ENCODE data around the gene NAMPT.
"Not testable (repeated sequence)": the region's sequence is repeated elsewhere in the genome, so short reads cannot be mapped to it uniquely, and the experiment has no call there.

Gene NAMPT

DNA sequence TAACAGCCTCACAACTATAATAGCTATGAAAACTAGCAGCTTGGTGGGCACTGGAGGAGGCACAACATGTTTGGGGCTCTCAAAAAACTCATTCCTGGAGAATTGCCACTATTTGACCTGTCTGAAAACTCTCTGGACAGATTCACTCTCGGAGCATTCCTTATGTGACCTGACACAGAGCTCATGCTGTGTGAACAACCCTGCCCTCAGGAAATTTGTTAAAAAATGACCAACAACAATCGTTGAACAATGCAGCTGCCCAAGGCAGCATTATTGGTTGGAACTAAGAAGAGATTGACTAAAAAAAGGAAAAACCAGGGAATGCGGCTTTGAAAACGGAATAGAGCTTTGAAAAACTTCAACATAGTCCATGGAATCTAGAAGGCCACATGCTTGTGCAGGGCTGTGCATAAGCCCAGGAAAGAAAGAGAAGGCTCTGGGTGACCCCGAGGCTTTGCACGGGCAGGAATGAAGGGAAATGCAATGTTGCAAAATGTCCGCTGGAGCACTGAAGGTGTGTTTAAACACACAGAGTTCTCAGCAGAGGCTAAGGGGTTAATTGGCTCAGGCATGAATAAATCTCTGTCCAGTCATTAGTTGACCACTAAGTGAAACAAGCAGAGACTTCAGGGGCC, 52.8 kb downstream of the NAMPT start:
- no peak for DNase-seq (ENCODE audit: low read depth in 3 of 3)

DNA sequence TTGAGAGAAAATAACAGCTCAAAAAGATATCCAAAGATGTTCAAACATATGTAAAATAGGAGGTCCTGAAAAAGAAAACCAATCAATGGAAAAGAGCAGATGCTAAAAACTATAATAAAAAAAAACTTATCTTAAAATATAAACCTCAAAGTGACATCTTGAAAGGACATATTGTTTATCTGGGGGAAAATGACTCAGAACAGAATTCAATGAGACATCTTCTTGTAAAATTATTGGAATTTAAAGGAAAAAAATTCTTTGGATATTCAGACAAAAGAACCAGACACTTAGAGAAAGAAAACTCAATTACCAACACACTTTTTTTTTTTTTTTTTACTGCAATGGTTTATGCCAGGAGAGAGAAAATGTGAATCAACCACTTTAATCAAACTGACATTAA, 58.9 kb downstream of the NAMPT start:
- DNase-seq (ENCODE audit: low read depth in 3 of 3): no peak

DNA sequence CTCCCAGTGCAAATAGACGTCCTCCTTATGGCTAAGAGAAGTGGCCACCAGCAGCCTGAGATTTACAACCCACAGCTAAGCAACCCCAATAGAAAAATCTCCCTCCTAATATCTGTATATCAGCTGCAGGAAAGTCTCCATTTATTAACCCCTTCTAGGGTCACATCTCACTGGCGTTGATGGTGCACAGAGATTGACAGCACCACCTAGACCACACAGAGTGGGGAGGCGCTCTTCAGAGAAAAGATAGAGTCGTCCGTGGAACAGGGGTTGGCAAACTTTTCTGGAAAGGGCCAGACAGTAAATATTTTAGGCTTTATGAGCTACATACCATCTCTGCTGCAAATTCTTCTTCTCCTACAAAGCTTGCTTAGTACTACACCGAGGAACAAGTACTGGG, 60.0 kb downstream of the NAMPT start:
- DNase-seq (ENCODE audit: low read depth in 3 of 3): no peak

DNA sequence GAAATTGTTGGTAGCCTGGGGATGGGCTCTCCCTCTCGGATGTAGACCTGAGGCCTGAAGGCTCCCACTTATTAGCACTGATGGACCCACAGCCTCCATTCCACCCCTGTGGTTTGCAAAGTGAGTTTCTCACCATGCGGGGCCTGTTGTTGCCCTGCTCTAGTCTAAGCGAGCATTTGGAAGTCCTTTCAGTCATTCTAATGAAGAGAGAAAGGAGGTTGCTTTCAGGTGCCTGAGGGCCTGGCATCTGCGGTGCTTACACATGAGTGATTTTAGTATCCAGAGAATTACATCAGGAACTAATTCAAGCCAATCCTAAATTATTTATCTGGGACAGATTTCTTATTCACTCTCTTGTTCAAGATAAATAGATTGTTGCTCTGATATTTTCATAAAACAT, 61.6 kb downstream of the NAMPT start:
- DNase-seq (ENCODE audit: low read depth in 3 of 3): no peak

DNA sequence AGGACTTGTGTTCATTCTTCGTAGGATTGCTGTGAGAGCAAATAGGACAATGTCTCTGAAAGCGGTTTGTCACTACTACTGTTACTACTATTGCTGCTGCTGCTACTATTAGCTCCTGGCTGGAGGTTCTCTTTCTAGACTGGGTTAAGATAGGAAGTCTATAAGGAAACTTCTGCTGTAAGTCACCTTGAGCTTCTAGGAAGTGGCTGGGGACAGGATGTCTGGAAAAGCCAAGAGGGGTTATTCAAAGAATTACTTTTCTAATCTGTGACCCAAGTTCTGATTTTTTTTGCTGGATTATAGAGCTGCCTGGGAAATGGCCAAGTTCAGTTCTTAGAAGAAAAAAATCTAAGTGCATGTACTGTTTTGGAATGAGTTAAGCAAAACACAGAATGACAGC, 62.2 kb downstream of the NAMPT start:
- DNase-seq (ENCODE audit: low read depth in 3 of 3): no peak

DNA sequence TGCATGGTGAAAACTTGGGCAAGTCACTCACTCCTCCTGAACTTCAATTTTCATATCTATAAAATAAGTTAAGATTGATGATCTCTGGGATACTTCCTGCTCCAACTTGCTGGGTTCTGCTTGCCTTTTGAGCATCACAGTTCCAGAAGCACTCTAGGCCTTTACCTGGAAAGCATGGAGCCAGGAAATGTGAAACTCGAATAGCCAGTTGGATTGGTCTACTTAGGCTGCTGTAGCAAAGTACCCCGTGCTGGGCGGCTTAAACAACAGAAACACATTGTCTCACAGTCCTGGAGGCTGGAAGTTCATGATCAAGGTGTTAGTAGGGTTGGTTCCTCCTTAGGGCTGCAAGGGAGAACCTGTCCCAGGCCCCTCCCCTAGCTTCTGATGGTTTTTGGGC, 64.5 kb downstream of the NAMPT start:
- DNase-seq (ENCODE audit: low read depth in 3 of 3): no peak

DNA sequence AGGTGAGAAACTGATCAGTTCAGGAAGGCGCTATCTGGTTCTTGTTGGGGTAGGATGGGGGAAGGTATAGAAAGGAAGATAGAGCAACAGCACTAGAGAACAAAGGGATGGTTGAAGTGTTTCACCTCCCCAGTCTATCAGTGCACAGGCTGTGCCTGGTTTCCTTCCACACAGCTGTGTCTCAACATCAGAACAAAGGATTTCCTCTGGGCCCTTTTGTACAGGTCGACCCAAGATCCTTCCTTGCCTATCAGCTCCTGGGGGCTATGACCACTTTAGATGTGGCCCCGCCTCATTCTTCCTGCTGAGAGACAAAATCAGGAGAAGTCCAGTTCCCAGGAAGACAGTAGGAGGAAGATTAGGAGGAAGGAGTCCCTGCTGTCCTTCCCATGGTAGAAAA, 65.6 kb downstream of the NAMPT start:
- DNase-seq (ENCODE audit: low read depth in 3 of 3): no peak

DNA sequence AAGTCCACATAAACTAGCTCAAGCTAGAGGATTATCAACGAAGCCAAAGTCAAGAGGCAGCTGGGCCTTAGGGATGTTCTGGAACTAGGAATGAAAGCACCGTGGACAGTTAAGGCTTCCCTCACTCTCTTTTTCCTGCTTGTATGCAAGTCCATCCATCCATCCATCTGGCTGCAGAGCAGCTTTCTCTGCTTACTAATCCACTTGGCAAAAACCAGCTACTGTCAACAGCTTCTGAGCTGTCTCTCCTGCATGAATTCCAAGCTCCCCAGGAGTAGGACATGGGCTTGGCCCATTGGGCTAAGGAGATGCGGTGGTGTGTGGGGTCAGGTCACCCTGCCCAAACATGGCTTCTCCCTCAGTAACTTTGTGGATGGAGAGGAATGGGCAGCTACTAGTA, 66.2 kb downstream of the NAMPT start:
- no peak for DNase-seq (ENCODE audit: low read depth in 3 of 3)

DNA sequence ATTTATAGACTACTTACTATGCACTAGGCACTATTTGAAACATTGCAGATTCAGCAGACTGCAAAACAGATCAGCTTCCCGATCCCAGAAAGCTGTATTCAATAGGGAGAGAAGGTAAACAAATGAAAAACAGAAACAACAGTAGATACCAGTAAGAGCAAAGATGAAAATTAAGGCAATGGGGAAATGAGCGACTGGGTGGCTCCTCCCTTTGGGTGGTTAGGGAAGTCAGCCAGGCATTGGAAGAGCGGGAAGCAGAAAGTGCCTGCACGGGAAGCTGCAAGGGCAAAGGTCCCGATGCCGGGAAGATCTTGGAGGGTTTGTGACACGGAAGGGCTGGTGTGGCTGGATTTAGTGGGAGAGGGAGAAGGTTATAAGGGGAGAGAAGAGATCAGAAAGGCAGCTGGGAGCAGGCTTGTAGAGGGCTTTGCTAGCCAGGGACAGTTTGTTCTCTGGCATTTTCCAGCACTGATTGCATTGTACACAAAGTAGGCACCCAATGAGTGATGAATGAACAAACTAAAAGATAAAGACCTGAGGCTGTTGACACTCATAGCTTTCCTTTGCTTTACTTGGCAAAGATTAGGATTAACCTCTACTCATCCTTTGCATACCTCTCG, 67.8 kb downstream of the NAMPT start:
- DNase-seq (ENCODE audit: low read depth in 3 of 3): no peak

DNA sequence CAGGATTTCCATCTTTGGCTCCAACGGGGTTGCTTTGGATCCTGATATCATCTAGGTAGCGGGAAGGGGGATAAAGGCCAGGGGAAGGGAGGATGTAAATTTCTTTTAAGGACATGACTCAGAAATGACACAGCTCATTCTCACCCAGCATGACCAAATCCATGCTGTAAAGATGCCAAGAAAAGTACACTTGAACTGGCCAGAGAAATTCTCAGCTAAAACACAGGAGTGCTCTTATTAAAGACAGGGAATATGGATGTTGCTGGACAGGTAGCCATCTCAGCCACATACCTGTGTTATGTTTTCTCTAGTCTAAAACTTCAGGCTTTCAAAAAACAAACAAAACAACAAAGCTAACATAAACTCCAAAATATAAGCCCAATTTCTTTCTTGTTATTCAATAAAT, 68.3 kb downstream of the NAMPT start:
- DNase-seq (ENCODE audit: low read depth in 3 of 3): no peak

DNA sequence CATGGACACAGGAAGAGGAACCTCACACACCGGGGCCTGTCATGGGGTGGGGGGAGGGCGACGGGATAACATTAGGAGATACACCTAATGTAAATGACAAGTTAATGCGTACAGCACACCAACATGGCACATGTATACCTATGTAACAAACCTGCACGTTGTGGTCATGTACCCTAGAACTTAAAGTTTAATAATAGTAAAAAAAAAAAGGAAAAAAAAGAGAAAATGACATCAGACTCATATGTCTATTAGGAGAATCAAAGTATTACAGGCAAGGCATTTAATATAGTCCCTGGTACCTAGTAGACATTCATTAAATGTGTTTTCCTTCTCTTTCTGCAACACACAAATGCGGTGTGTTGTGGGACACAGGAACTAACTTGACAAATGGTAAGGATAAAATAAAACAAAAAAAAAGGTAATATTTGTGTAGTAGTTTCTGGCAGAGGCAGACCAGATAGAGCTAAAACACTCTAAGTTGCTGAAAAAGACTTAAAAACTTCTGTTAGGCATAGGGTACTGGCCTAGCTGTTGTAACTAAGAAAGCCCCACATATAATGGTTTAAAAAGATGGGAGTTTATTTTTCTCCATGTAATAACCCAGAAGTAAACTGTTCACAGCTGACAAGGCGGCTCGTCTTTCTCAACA, 68.8 kb downstream of the NAMPT start:
- DNase-seq (ENCODE audit: low read depth in 3 of 3): no peak

DNA sequence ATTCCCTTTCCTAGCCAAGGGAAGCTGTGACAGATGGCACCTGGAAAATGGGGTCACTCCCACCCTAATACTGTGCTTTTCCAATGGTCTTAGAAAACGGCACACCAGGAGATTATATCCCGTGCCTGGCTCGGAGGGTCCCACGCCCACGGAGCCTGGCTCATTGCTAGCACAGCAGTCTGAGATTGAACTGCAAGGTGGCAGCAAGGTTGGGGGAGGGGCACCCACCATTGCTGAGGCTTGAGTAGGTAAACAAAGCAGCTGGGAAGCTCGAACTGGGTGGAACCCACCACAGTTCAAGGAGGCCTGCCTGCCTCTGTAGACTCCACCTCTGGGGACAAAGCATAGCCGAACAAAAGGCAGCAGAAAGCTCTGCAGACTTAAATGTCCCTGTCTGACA, 75.8 kb downstream of the NAMPT start:
- not testable (repeated sequence) for DNase-seq (ENCODE audit: low read depth in 3 of 3)

DNA sequence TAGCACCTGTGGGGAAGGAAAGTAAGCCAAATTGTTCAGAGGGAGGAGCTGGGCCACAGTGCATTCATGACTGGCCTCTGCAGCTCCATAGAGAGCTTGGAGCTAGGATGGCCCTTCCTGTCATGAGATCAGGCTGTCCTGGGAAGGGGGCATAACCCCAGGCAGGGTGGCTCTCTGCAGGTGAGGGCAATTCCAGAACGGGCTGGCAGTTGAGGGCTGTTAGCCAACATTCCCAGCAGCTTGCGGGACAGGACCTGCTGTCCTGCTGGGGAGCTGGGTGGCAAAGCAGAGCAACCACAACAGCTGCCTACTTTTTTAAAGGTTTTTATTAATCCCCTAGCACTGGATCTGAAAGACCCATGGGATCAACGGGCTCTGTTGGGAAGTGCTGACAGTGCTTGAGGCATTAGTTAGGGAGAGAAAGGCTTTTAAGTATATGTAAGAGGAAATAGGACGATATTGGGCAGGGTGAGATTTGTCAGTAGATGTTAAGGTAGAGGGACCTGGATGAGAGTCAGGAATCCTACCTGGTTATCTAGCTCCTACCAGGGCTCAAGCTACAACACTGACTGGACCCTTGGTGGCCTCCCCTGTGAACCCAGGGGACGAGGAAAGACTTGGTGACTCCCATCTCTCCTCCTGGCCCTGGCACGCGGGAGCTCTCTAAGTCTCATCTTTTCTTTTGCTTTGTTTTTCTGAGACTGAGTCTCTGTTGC, 77.8 kb downstream of the NAMPT start:
- DNase-seq (ENCODE audit: low read depth in 3 of 3): no peak

DNA sequence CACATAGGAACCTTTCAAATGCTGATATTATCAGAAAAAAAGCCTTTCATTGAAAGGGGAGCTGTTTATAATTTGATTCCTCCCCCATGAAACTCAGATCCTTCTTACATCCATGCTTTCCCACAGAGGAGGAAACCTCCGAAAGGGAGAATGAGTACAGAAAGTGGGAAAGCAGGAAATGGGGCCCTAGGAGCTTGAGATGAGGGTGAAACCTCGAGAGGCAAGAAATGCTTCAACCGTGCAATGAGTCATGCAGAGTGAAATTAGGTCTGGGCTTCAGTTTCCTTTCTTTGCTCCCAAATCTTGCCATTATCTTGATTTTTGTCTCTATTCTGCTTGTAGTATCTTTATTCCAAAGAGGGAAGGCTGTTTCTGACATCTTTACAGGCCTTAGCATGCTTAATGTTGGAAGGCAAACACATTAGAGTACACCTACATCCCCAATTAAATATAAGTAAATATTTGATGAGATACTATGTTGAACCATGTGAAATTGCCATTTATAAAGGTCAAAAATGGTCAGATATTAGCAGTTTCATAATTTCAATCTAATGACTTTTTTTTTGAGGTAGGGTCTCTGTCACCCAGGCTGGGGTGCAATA, 79.1 kb downstream of the NAMPT start:
- no peak for DNase-seq (ENCODE audit: low read depth in 3 of 3)

DNA sequence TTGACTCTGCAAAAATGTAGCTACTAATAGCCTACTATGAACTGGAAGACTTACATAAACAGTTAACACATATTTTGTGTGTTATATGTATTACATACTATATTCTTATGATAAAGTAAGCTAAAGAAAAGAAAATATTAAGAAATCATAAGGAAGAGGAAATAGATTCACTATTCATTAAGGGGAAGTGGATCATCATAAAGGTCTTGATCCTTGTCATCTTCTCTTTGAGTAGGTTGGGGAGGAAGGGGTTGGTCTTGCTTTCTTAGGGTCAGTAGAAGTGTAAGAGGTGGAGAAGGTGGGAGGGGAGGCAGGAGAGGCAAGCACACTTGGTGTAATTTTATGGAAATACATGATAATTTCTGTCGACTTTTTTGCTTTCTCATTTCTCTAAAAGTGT, 81.3 kb downstream of the NAMPT start:
- no peak for DNase-seq (ENCODE audit: low read depth in 3 of 3)

DNA sequence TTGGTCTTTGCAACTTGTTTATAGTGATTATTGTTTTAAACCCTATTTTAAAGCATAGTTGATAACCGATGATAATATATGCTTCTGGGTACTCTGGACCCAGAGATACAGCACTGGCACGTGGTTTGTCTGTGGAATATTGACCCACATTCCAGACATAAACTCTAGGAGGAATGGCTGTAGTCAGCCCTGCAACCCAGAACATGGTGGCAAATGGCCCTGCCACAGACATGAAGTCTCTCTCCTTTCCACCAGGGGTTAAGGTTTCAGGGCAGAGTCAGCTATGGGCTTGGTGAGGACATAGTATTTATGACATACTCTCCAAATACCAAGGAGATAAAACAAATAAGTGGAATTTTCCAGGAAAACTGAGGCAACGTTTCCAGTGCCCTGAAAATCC, 83.6 kb downstream of the NAMPT start:
- no peak for DNase-seq (ENCODE audit: low read depth in 3 of 3)

DNA sequence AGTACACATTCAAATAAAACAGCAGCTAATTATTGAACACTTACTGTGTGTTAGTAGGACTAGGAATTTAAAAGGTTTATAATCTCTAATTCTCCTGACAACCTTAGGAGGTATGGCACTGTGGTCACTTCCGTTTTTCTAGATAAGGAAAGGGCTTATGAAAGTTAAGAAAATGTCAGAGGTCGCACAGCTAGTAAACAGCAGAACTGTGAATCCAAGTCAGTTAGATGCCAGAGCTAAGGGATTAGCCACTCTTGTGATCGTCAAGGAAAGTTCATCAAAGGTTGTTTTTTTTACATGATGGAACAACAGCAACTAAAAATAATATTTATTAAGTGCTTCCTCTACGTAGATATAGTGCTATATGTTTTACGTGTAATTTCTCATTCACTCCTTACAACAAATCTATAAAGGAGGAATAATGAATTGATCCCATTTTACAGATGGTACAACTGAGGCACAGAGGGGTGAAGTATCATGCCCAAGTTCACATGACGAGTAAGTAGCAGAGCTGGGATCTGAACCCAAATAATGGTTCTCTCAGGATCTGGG, 84.9 kb downstream of the NAMPT start:
- no peak for DNase-seq (ENCODE audit: low read depth in 3 of 3)

DNA sequence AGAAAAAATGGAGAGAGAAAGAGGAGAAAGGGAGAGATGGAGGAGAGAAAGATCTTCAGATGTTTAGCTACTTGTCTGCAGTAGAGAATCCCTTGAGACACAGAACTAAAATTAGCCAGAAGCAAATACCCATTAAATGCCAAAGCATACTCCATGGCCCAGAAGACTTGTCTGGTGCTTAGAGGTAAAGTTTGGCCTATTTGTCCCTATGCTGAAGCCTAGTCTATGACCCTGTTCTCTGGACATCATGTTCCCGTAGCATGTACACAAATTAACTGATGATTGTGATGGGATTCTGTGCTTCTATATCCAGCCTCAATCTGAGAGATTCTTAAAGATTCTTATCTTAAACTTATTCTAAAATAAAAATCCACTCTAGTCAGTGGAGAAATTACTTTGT, 85.8 kb downstream of the NAMPT start:
- DNase-seq (ENCODE audit: low read depth in 3 of 3): no peak
